ENCODE results near the gene PAQR4. TPM values are rescaled to one million over a fixed set of nuclear protein-coding genes. Genes with fewer than 3 reads are reported as not detected.

PAQR4 gene
- total and polyA plus RNA-seq, 2 of the 13 experiments (the other 11 are each of a cell fraction or from before 2014, with no cell fraction given) = 15.9 to 24.8 TPM

DNA sequence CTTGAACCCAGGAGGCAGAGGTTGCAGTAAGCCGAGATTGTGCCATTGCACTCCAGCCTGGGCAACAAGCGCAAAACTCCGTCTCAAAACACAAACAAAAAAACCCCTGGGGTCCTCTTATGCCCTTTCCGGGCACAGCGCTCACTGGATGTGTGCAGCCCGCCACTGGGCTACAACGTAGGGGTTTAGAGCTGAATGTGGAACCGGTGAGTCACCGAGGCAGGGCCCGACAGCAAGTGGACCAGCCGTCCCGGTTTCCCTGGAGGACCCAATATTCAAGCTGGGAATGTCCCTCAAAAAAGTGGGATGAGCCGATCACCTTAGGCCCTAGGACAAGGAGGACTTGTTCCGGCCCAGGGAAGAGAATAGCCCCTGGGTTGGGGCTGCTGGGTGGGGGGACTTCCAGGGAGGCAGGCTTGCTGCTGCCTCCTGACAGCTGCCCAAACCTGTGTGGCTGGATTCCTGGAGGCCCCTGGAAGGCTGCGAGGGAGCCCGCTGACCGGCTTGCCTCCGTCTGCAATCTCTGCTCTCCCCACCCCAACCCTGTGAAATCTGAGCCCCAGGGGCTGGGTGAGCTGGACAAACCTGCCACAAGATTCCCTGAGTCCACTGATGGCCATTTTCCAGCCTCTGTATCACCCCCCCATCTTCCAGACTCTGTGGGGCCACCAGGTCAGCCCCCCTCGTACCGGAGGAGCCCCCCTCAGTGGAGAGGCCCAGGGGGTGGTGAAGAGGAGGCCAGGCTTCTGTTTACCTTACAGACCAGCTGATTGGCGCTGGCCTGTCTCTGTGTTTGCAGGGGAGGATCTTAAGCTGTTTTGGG, 40.6 kb downstream of the PAQR4 start:
- BruUV-seq (replicated peaks) = no TSS peak
- Histone ChIP-seq H2AFZ (ENCODE audit: low read length) (no peak overlapping the region), H3K27me3 (ENCODE audit: control insufficient read depth in 1 of 2, insufficient read depth in 2 of 2, low read length in 2 of 2) (peaks cover 7 to 22% of the 10 kb centered on the region in 2 experiments; a peak in 4 of 5 replicates), H3K4me2 (ENCODE audit: low read depth, low read length) (peak overlapping the region; percentile 88), H3K36me3 (replicated peaks in 1 of 2; ENCODE audit: control insufficient read depth in 1 of 2, insufficient read depth in 2 of 2, low read length in 2 of 2) (no peaks in the 10 kb centered on the region), H3K4me3 (replicated peaks in 1 of 3; ENCODE audit: insufficient read depth in 1 of 3, low read depth in 2 of 3, low read length in 3 of 3) (peak overlapping the region in 2 of 3 experiments; percentile 35 to 69; a peak in 3 of 6 replicates), H4K20me1 (ENCODE audit: insufficient read depth, low read length) (no peaks in the 10 kb centered on the region), H3K9ac (ENCODE audit: insufficient read depth, low read depth, low read length) (peak overlapping the region; percentile 38; the same call in 1 of the 2 replicates), H3K9me3 (ENCODE audit: low read length) (no peaks in the 10 kb centered on the region), H3K4me1 (ENCODE audit: insufficient read depth, low read length) (peaks cover 97% of the 10 kb centered on the region), H3K79me2 (ENCODE audit: insufficient read depth, low read length) (no peaks in the 10 kb centered on the region), H3K27ac (ENCODE audit: extremely low read length, insufficient read depth, low read length) (peak overlapping the region; percentile 40)
- FAIRE-seq = no peak
- DNase-seq (ENCODE audit: low spot score) = no peak
- in situ Hi-C loops (cut with HindIII; ENCODE audit: extremely low pct_ligation_motif_present, low pct_unique_long_range_greater_than_20kb) = no loop called here
- ChIA-PET POLR2A (interaction anchor here (0.8 to 14.2 kb wide), 6 partner anchors 13 to 125 kb away, joined by 3 to 750 read pairs (median 4); partner anchors contain the start of genes CLDN6, HCFC1R1, THOC6 and TNFRSF12A), CTCF (ENCODE audit: low intra/inter-chr PET ratio, low total read pairs) (no interaction called here)
- 22% methylated on average over 17 of the region's 21 CpGs for WGBS (ENCODE audit: low lambda C conversion rate)
- ATAC-seq = peak; percentile 35
- intact Hi-C loops (cut with micrococcal nuclease; ENCODE audit: unreplicated experiment) = no loop called here
- TF ChIP-seq ZNF607 (CRISPR knock-in tag; IDR thresholded peaks at IDR 0.05; ENCODE audit: borderline replicate concordance) (0 out of 2 replicates have a peak, but pooled peaks have one; percentile 40), ZNF737 (CRISPR knock-in tag; IDR thresholded peaks at IDR 0.05; ENCODE audit: borderline replicate concordance) (no peak), RBM22 (optimal IDR thresholded peaks at IDR 0.05; ENCODE audit: low read length) (no peak), HOXA3 (CRISPR knock-in tag; IDR thresholded peaks at IDR 0.05) (peak; percentile 27; the same call in 1 of the 2 replicates), TBL1XR1 (IDR thresholded peaks at IDR 0.05; ENCODE audit: borderline replicate concordance, low read length, partially characterized antibody) (no peak), ZNF460 (CRISPR knock-in tag; IDR thresholded peaks at IDR 0.05; ENCODE audit: borderline replicate concordance) (no peak), SIX4 (CRISPR knock-in tag; IDR thresholded peaks at IDR 0.05) (peak; percentile 78; the same call in 1 of the 2 replicates), ZBTB3 (CRISPR knock-in tag; IDR thresholded peaks at IDR 0.05; ENCODE audit: borderline replicate concordance, low read depth) (no peak), KMT2A (CRISPR knock-in tag; IDR thresholded peaks at IDR 0.05) (no peak; the same call in 1 of the 2 replicates), ATF7-NPFF (CRISPR knock-in tag; IDR thresholded peaks at IDR 0.05; ENCODE audit: low read depth) (no peak), ZNF292 (CRISPR knock-in tag; IDR thresholded peaks at IDR 0.05; ENCODE audit: borderline replicate concordance, low read depth) (no peak)
- TF ChIP-seq, protein P1, sequence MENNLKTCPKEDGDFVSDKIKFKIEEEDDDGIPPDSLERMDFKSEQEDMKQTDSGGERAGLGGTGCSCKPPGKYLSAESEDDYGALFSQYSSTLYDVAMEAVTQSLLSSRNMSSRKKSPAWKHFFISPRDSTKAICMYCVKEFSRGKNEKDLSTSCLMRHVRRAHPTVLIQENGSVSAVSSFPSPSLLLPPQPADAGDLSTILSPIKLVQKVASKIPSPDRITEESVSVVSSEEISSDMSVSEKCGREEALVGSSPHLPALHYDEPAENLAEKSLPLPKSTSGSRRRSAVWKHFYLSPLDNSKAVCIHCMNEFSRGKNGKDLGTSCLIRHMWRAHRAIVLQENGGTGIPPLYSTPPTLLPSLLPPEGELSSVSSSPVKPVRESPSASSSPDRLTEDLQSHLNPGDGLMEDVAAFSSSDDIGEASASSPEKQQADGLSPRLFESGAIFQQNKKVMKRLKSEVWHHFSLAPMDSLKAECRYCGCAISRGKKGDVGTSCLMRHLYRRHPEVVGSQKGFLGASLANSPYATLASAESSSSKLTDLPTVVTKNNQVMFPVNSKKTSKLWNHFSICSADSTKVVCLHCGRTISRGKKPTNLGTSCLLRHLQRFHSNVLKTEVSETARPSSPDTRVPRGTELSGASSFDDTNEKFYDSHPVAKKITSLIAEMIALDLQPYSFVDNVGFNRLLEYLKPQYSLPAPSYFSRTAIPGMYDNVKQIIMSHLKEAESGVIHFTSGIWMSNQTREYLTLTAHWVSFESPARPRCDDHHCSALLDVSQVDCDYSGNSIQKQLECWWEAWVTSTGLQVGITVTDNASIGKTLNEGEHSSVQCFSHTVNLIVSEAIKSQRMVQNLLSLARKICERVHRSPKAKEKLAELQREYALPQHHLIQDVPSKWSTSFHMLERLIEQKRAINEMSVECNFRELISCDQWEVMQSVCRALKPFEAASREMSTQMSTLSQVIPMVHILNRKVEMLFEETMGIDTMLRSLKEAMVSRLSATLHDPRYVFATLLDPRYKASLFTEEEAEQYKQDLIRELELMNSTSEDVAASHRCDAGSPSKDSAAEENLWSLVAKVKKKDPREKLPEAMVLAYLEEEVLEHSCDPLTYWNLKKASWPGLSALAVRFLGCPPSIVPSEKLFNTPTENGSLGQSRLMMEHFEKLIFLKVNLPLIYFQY (CRISPR knock-in tag; IDR thresholded peaks at IDR 0.05; ENCODE audit: borderline replicate concordance) = no peak
- TF ChIP-seq, protein P2, sequence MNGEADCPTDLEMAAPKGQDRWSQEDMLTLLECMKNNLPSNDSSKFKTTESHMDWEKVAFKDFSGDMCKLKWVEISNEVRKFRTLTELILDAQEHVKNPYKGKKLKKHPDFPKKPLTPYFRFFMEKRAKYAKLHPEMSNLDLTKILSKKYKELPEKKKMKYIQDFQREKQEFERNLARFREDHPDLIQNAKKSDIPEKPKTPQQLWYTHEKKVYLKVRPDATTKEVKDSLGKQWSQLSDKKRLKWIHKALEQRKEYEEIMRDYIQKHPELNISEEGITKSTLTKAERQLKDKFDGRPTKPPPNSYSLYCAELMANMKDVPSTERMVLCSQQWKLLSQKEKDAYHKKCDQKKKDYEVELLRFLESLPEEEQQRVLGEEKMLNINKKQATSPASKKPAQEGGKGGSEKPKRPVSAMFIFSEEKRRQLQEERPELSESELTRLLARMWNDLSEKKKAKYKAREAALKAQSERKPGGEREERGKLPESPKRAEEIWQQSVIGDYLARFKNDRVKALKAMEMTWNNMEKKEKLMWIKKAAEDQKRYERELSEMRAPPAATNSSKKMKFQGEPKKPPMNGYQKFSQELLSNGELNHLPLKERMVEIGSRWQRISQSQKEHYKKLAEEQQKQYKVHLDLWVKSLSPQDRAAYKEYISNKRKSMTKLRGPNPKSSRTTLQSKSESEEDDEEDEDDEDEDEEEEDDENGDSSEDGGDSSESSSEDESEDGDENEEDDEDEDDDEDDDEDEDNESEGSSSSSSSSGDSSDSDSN (CRISPR knock-in tag; IDR thresholded peaks at IDR 0.05) = peak; percentile 36; the same call in 1 of the 2 replicates
- TF ChIP-seq, protein P3, sequence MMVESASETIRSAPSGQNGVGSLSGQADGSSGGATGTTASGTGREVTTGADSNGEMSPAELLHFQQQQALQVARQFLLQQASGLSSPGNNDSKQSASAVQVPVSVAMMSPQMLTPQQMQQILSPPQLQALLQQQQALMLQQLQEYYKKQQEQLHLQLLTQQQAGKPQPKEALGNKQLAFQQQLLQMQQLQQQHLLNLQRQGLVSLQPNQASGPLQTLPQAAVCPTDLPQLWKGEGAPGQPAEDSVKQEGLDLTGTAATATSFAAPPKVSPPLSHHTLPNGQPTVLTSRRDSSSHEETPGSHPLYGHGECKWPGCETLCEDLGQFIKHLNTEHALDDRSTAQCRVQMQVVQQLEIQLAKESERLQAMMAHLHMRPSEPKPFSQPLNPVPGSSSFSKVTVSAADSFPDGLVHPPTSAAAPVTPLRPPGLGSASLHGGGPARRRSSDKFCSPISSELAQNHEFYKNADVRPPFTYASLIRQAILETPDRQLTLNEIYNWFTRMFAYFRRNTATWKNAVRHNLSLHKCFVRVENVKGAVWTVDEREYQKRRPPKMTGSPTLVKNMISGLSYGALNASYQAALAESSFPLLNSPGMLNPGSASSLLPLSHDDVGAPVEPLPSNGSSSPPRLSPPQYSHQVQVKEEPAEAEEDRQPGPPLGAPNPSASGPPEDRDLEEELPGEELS (CRISPR knock-in tag; IDR thresholded peaks at IDR 0.05) = peak; percentile 34; the same call in 1 of the 2 replicates
